OCI-LY1 (cell line): ENCODE measurements around the gene MAPT.

Source experiments
- EZH2 ChIP-seq: fragments of 200-600 bp; sonication (generic), shearing (Covaris generic); IDR thresholded peaks from 2 replicates; pipeline ENCODE4 v1.8.0; 2017; ENCODE audit warnings: borderline replicate concordance, mixed run types, mild to moderate bottlenecking, antibody characterized with exemption, low read length, moderate library complexity, mixed read lengths
- TF ChIP-seq, protein P1 (sequence below): fragments of 200-600 bp; sonication (generic), shearing (Covaris generic); IDR thresholded peaks from 2 replicates; pipeline ENCODE4 v1.5.1; 2017; ENCODE audit warnings: mild to moderate bottlenecking, antibody characterized with exemption, low read length, moderate library complexity, mixed read lengths

DNA sequence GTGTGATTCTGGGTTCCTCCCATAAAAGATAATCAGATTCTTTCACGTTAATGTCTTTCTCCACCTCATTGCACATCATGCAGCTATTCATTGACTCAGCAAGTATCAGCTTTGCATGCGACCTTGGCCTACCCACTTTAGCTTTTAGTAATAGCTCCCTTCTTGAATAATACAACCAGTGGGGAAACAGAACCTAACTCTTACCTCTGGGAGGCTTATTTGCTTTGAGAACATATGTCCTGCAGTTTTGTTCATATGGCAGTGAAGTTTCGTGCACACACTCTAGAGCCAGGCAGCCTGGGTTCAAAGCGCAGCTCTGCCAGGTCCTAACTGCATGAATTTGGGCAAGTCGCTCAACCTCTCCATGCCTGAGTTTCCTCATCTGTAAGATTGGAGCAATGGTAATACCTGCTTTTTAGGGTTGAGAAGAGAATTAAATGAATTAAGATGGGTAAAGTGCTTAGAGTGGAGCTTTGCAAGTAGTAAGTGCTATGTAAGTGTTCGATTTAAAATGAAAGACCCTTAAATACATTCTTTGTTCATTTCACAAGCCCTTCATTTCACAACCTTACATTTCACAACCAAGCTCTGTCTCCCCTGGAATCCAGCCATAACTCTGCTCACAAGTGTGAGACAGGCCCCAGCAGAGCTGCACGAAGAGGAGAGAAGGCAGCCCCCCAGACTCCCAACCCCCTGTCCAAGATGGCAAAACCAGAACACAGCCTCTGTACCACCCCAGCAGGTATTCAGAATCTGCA, 29.3 kb downstream of the MAPT start:
- TF ChIP-seq, protein P1, sequence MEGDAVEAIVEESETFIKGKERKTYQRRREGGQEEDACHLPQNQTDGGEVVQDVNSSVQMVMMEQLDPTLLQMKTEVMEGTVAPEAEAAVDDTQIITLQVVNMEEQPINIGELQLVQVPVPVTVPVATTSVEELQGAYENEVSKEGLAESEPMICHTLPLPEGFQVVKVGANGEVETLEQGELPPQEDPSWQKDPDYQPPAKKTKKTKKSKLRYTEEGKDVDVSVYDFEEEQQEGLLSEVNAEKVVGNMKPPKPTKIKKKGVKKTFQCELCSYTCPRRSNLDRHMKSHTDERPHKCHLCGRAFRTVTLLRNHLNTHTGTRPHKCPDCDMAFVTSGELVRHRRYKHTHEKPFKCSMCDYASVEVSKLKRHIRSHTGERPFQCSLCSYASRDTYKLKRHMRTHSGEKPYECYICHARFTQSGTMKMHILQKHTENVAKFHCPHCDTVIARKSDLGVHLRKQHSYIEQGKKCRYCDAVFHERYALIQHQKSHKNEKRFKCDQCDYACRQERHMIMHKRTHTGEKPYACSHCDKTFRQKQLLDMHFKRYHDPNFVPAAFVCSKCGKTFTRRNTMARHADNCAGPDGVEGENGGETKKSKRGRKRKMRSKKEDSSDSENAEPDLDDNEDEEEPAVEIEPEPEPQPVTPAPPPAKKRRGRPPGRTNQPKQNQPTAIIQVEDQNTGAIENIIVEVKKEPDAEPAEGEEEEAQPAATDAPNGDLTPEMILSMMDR, result no peak
- no peak for TF ChIP-seq EZH2
